PC-9 (cell line): ENCODE measurements around the gene DIAPH3. TPM values are rescaled to one million over a fixed set of nuclear protein-coding genes. Genes with fewer than 3 reads are reported as not detected.

Source experiments
- BruUV-seq: library from RNA; stranded (reverse); fragments of 400-500 nt; replicated peaks from 2 replicates; lab custom pipeline; 2021; lab: Mats Ljungman, UMichigan
- CTCF ChIA-PET: fragments of 300-600 bp; sonication (Branson Sonifier 250); formaldehyde crosslinking; loops from one replicate; lab custom pipeline; 2022; ENCODE audit warnings: antibody characterized with exemption; lab: Charles Lee
- POLR2A ChIA-PET: fragments of 300-600 bp; sonication (Branson Sonifier 250); formaldehyde crosslinking; loops from one replicate; lab custom pipeline; 2022; ENCODE audit warnings: antibody characterized with exemption; ENCODE audit not compliant: unreplicated experiment; lab: Charles Lee
- DNase-seq, 2 experiments: peaks; one replicate each; pipeline versions ENCODE4 v3.0.0 to v3.0.0-alpha.2; 2015 to 2022; ENCODE audit warnings: mixed read lengths in 1 of 2
- H2AFZ ChIP-seq: fragments of 200-600 bp; sonication (generic); 2 replicates; pipeline ENCODE4 v1.8.1; 2017; ENCODE audit warnings: antibody characterized with exemption
- H3F3A ChIP-seq: fragments of 200-600 bp; sonication (generic); 2 replicates; pipeline ENCODE4 v1.8.1; 2017; ENCODE audit warnings: antibody characterized with exemption, mild to moderate bottlenecking, low read depth; ENCODE audit not compliant: insufficient read depth
- H3K27ac ChIP-seq: fragments of 200-600 bp; sonication (generic); 2 replicates; pipeline ENCODE4 v1.6.1; 2016; ENCODE audit warnings: mixed run types
- H3K27me3 ChIP-seq: fragments of 200-600 bp; sonication (generic); 2 replicates; pipeline ENCODE4 v1.6.1; 2016; ENCODE audit warnings: low read depth, mixed run types; ENCODE audit not compliant: insufficient read depth
- H3K36me3 ChIP-seq: fragments of 200-600 bp; sonication (generic); 2 replicates; pipeline ENCODE4 v1.6.1; 2016; ENCODE audit warnings: low read depth, mixed run types
- H3K4me1 ChIP-seq: fragments of 200-600 bp; sonication (generic); replicated peaks from 2 replicates; pipeline ENCODE4 v1.6.1; 2016; ENCODE audit warnings: mixed run types; ENCODE audit not compliant: insufficient read depth
- H3K4me2 ChIP-seq: fragments of 200-600 bp; sonication (generic); 2 replicates; pipeline ENCODE4 v1.6.1; 2017; ENCODE audit warnings: mixed run types
- H3K4me3 ChIP-seq: fragments of 200-600 bp; sonication (generic); 2 replicates; pipeline ENCODE4 v1.6.1; 2016; ENCODE audit warnings: mixed run types
- H3K79me2 ChIP-seq: fragments of 200-600 bp; sonication (generic); 2 replicates; pipeline ENCODE4 v1.6.1; 2017; ENCODE audit warnings: low read depth, mixed run types
- H3K9me2 ChIP-seq: fragments of 200-600 bp; sonication (generic); 2 replicates; pipeline ENCODE4 v1.8.1; 2017; ENCODE audit warnings: mild to moderate bottlenecking; ENCODE audit not compliant: insufficient read depth
- H3K9me3 ChIP-seq: fragments of 200-600 bp; sonication (generic); 2 replicates; pipeline ENCODE4 v1.8.1; 2016; ENCODE audit warnings: low read depth; ENCODE audit not compliant: insufficient read depth
- H4K20me1 ChIP-seq: fragments of 200-600 bp; sonication (generic); 2 replicates; pipeline ENCODE4 v1.8.1; 2017; ENCODE audit not compliant: insufficient read depth
- CTCF ChIP-seq: fragments of 200-600 bp; sonication (generic); conservative IDR thresholded peaks from 2 replicates; pipeline ENCODE4 v1.6.1; 2017; ENCODE audit warnings: mixed run types, antibody characterized with exemption, mild to moderate bottlenecking, moderate library complexity
- EZH2 ChIP-seq: fragments of 200-600 bp; sonication (generic); IDR thresholded peaks from 2 replicates; pipeline ENCODE4 v1.8.0; 2017; ENCODE audit warnings: antibody characterized with exemption, low read depth
- intact Hi-C: fragments of 100-400 bp; cut with micrococcal nuclease; formaldehyde crosslinking; loops from one replicate; pipeline ENCODE4 v1.10.0; 2022; ENCODE audit not compliant: unreplicated experiment
- total RNA-seq: library from RNA; stranded (reverse); gene quantifications from 2 replicates; pipeline ENCODE4 v1.2.3, GENCODE V29; 2021

The DIAPH3 gene
- total RNA-seq, 1 experiment from 2014 or later = 39.3 TPM

GRCh38 chr13:60162096-60162495, 1.6 kb downstream of the DIAPH3 start:
- Histone ChIP-seq H3K9me2 (no peaks in the 10 kb centered on the region), H3K36me3 (no peaks in the 10 kb centered on the region; the same call in 1 of the 2 replicates), H3K9me3 (no peaks in the 10 kb centered on the region), H3K4me1 (peaks cover 27% of the 10 kb centered on the region), H3K4me2 (peak overlapping the region; percentile 70), H2AFZ (no peak overlapping the region), H3K4me3 (peak overlapping the region; percentile 77; the same call in 1 of the 2 replicates), H3K27me3 (no peaks in the 10 kb centered on the region), H3K27ac (peak overlapping the region; percentile 60), H3F3A (peaks cover 4% of the 10 kb centered on the region; the same call in 1 of the 2 replicates), H4K20me1 (no peaks in the 10 kb centered on the region), H3K79me2 (peaks cover 74% of the 10 kb centered on the region)
- TF ChIP-seq EZH2 (no peak), CTCF (no peak)
- intact Hi-C loops = loop anchor here (5.0 kb wide), 1 partner anchor 235 kb away; the partner anchor contains the start of gene TDRD3
- CTCF ChIA-PET = no interaction called here
- no peak for DNase-seq
- no TSS peak for BruUV-seq
- POLR2A ChIA-PET = no interaction called here

- Histone ChIP-seq H3K4me1 (peaks cover 18% of the 10 kb centered on the region), H4K20me1 (no peaks in the 10 kb centered on the region), H3K79me2 (peaks cover 85% of the 10 kb centered on the region), H3K4me2 (no peak overlapping the region), H3K36me3 (no peaks in the 10 kb centered on the region; the same call in 1 of the 2 replicates), H3K9me2 (no peaks in the 10 kb centered on the region), H2AFZ (no peak overlapping the region), H3K27me3 (no peaks in the 10 kb centered on the region), H3F3A (peaks cover 4% of the 10 kb centered on the region; the same call in 1 of the 2 replicates), H3K27ac (no peak overlapping the region), H3K4me3 (no peak overlapping the region), H3K9me3 (no peaks in the 10 kb centered on the region)
- DNase-seq = no peak
- TF ChIP-seq CTCF = no peak
- no peak for TF ChIP-seq EZH2
- no TSS peak for BruUV-seq
- ChIA-PET POLR2A (no interaction called here), CTCF (no interaction called here)
- intact Hi-C loops = no loop called here
Observed at GRCh38 chr13:60158321-60158801, 5.4 kb downstream of the DIAPH3 start.

- Histone ChIP-seq H2AFZ (no peak overlapping the region), H3K27ac (no peak overlapping the region), H3K9me3 (no peaks in the 10 kb centered on the region), H3K27me3 (no peaks in the 10 kb centered on the region), H3K4me3 (no peak overlapping the region), H3F3A (no peaks in the 10 kb centered on the region), H3K9me2 (no peaks in the 10 kb centered on the region), H3K79me2 (peaks cover 85% of the 10 kb centered on the region), H3K4me2 (no peak overlapping the region), H4K20me1 (no peaks in the 10 kb centered on the region), H3K4me1 (no peaks in the 10 kb centered on the region), H3K36me3 (no peaks in the 10 kb centered on the region)
- POLR2A ChIA-PET = no interaction called here
- intact Hi-C loops = no loop called here
- BruUV-seq = no TSS peak
- CTCF ChIA-PET = no interaction called here
- DNase-seq = no peak
- TF ChIP-seq CTCF (no peak), EZH2 (no peak)
Observed at GRCh38 chr13:60155978-60156377, 7.8 kb downstream of the DIAPH3 start.
